Loucy (cell line): ENCODE results near the gene PPL.

Experiments used
- H2AFZ ChIP-seq: fragments of 200-600 bp; sonication (generic); 2 replicates; pipeline ENCODE4 v1.6.0; 2016; ENCODE audit warnings: antibody characterized with exemption, mild to moderate bottlenecking, low read length, moderate library complexity
- H3F3A ChIP-seq: fragments of 200-600 bp; 2 replicates; pipeline ENCODE4 v1.6.0; 2016; ENCODE audit warnings: antibody characterized with exemption, low read depth, mild to moderate bottlenecking
- H3K27me3 ChIP-seq: fragments of 200-600 bp; sonication (generic); 2 replicates; pipeline ENCODE4 v1.6.1; 2014; ENCODE audit warnings: low read length, mild to moderate bottlenecking; ENCODE audit not compliant: insufficient read depth, poor library complexity, severe bottlenecking
- H3K36me3 ChIP-seq: fragments of 200-600 bp; sonication (generic); 2 replicates; pipeline ENCODE4 v1.6.1; 2016; ENCODE audit warnings: low read length; ENCODE audit not compliant: insufficient read depth
- H3K4me1 ChIP-seq: fragments of 200-600 bp; sonication (generic); 2 replicates; pipeline ENCODE4 v1.5.1; 2014; ENCODE audit warnings: low read length, mild to moderate bottlenecking; ENCODE audit not compliant: insufficient read depth, poor library complexity, severe bottlenecking
- H3K4me2 ChIP-seq: fragments of 200-600 bp; sonication (generic); 2 replicates; pipeline ENCODE4 v1.6.0; 2014; ENCODE audit warnings: antibody characterized with exemption, low read length, low read depth, mild to moderate bottlenecking; ENCODE audit not compliant: poor library complexity, severe bottlenecking
- H3K4me3 ChIP-seq: fragments of 200-600 bp; sonication (generic); 2 replicates; pipeline ENCODE4 v1.5.1; 2014; ENCODE audit warnings: low read length, mild to moderate bottlenecking, mixed read lengths; ENCODE audit not compliant: poor library complexity, severe bottlenecking
- H3K79me2 ChIP-seq: fragments of 200-600 bp; sonication (generic); 2 replicates; pipeline ENCODE4 v1.6.1; 2014; ENCODE audit warnings: low read length; ENCODE audit not compliant: insufficient read depth
- H3K9ac ChIP-seq: fragments of 200-600 bp; sonication (generic); 2 replicates; pipeline ENCODE4 v1.6.0; 2014; ENCODE audit warnings: mild to moderate bottlenecking, low read depth, low read length, moderate library complexity; ENCODE audit not compliant: poor library complexity, severe bottlenecking
- H3K9me2 ChIP-seq: fragments of 200-600 bp; sonication (generic); replicated peaks from 2 replicates; pipeline ENCODE4 v1.6.1; 2016; ENCODE audit warnings: low read depth, low read length, mixed read lengths
- H3K9me3 ChIP-seq: fragments of 200-600 bp; sonication (generic); 2 replicates; pipeline ENCODE4 v1.6.1; 2014; ENCODE audit warnings: mild to moderate bottlenecking, antibody characterized with exemption, low read length, low read depth; ENCODE audit not compliant: insufficient read depth
- H4K20me1 ChIP-seq: fragments of 200-600 bp; sonication (generic); 2 replicates; pipeline ENCODE4 v1.6.0; 2014; ENCODE audit warnings: antibody characterized with exemption, low read length, mild to moderate bottlenecking; ENCODE audit not compliant: insufficient read depth, poor library complexity, severe bottlenecking
- EZH2phosphoT487 ChIP-seq: fragments of 200-600 bp; IDR thresholded peaks from 2 replicates; pipeline ENCODE4 v1.6.1; 2018; ENCODE audit warnings: antibody characterized with exemption, mild to moderate bottlenecking, moderate library complexity, borderline replicate concordance
- TF ChIP-seq, protein P1 (sequence below): fragments of 200-600 bp; sonication (generic); conservative IDR thresholded peaks from 2 replicates; pipeline ENCODE4 v1.5.1; 2014; ENCODE audit warnings: mild to moderate bottlenecking, antibody characterized with exemption, low read length

PPL gene

DNA sequence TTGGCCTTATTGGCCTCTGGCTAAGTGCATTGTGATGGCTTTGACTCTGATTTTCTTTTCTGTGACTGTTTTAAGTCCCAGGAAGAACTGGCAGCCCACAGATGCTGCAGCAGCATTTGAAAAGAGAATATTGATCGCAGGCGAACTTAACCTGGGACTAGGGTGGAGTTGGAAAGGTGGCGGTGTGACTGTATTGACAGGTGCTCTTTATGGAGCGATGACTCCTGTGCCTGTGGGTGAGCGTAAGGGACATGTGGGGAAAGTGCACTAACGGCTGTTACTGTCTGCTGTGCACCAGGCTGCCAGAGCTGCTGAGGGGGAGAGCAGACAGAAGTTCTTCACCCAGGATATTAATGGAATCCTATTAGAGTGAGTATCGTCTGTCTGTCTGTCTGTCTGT is 68.4 kb downstream of the PPL start:
- TF ChIP-seq, protein P1, sequence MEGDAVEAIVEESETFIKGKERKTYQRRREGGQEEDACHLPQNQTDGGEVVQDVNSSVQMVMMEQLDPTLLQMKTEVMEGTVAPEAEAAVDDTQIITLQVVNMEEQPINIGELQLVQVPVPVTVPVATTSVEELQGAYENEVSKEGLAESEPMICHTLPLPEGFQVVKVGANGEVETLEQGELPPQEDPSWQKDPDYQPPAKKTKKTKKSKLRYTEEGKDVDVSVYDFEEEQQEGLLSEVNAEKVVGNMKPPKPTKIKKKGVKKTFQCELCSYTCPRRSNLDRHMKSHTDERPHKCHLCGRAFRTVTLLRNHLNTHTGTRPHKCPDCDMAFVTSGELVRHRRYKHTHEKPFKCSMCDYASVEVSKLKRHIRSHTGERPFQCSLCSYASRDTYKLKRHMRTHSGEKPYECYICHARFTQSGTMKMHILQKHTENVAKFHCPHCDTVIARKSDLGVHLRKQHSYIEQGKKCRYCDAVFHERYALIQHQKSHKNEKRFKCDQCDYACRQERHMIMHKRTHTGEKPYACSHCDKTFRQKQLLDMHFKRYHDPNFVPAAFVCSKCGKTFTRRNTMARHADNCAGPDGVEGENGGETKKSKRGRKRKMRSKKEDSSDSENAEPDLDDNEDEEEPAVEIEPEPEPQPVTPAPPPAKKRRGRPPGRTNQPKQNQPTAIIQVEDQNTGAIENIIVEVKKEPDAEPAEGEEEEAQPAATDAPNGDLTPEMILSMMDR = no peak
- TF ChIP-seq EZH2phosphoT487 = no peak
- H3K9me3 ChIP-seq = no peaks in the 10 kb centered on the region
- peaks cover 11% of the 10 kb centered on the region; the same call in 1 of the 2 replicates for H3K79me2 ChIP-seq
- no peak overlapping the region for H3K4me2 ChIP-seq
- H3K9ac ChIP-seq = no peak overlapping the region
- no peak overlapping the region for H3K4me3 ChIP-seq
- peaks cover 39% of the 10 kb centered on the region; the same call in 1 of the 2 replicates for H3K36me3 ChIP-seq
- H3K9me2 ChIP-seq = no peaks in the 10 kb centered on the region
- no peaks in the 10 kb centered on the region for H3K27me3 ChIP-seq
- H3K4me1 ChIP-seq = no peaks in the 10 kb centered on the region
- peaks cover 2% of the 10 kb centered on the region for H4K20me1 ChIP-seq
- H2AFZ ChIP-seq = no peak overlapping the region
- no peaks in the 10 kb centered on the region for H3F3A ChIP-seq

- Histone ChIP-seq H3K9me3 (no peaks in the 10 kb centered on the region), H2AFZ (no peak overlapping the region), H3K4me3 (no peak overlapping the region), H3K27me3 (no peaks in the 10 kb centered on the region), H3K36me3 (peaks cover 34% of the 10 kb centered on the region; the same call in 1 of the 2 replicates), H4K20me1 (peaks cover 2% of the 10 kb centered on the region), H3K79me2 (peaks cover 14% of the 10 kb centered on the region; the same call in 1 of the 2 replicates), H3F3A (no peaks in the 10 kb centered on the region), H3K9ac (no peak overlapping the region), H3K4me2 (no peak overlapping the region), H3K9me2 (no peaks in the 10 kb centered on the region), H3K4me1 (no peaks in the 10 kb centered on the region)
- TF ChIP-seq, protein P1 = no peak
- TF ChIP-seq EZH2phosphoT487 = no peak
These were observed 68.9 kb downstream of the PPL start for GRCh38 chr16:4868026-4868425.

GRCh38 chr16:4866586-4866985 is 70.4 kb downstream of the PPL start:
- peaks cover 19% of the 10 kb centered on the region; the same call in 1 of the 2 replicates for H3K79me2 ChIP-seq
- H3K4me1 ChIP-seq = no peaks in the 10 kb centered on the region
- peaks cover 25% of the 10 kb centered on the region; the same call in 1 of the 2 replicates for H3K36me3 ChIP-seq
- H3K27me3 ChIP-seq = no peaks in the 10 kb centered on the region
- no peaks in the 10 kb centered on the region for H3K9me2 ChIP-seq
- no peak overlapping the region for H3K4me3 ChIP-seq
- no peak overlapping the region for H2AFZ ChIP-seq
- H3F3A ChIP-seq = no peaks in the 10 kb centered on the region
- no peak overlapping the region for H3K9ac ChIP-seq
- H4K20me1 ChIP-seq = peaks cover 7% of the 10 kb centered on the region
- TF ChIP-seq, protein P1 = no peak
- TF ChIP-seq EZH2phosphoT487 = no peak
- no peaks in the 10 kb centered on the region for H3K9me3 ChIP-seq
- H3K4me2 ChIP-seq = no peak overlapping the region
